Measurements from ENCODE around the gene NUPR2.

- TF ChIP-seq POLR2AphosphoS5 (IDR thresholded peaks at IDR 0.05; ENCODE audit: borderline replicate concordance, low read depth, low read length) (no peak), EZH2 (IDR thresholded peaks at IDR 0.05) (no peak)
These were observed 11.2 kb upstream of the NUPR2 start for GRCh38 chr7:56127241-56127975.

All from SK-N-MC (cell line).